Uterus (tissue), 4 donors: ENCODE data around the gene DRAP1. TPM values are rescaled to one million over a fixed set of nuclear protein-coding genes. Genes with fewer than 3 reads are reported as not detected.
"Not testable (repeated sequence)": the region's sequence is repeated elsewhere in the genome, so short reads cannot be mapped to it uniquely, and the experiment has no call there.

Experiments
- DNase-seq, 2 donors: peaks; one replicate each; pipeline ENCODE4 v3.0.0-alpha.2; 2019 to 2020
- H3K27ac ChIP-seq, 2 donors: fragments of 200-600 bp; sonication (generic); 1 replicate in 1 of 2; 2 replicates in 1 of 2; pipeline ENCODE4 v1.5.1; 2016 to 2018
- H3K27me3 ChIP-seq, 2 donors: fragments of 200-600 bp; sonication (generic); one replicate each; pipeline ENCODE4 v1.5.1; 2018 to 2019; ENCODE audit warnings: control low read depth in 1 of 2
- H3K36me3 ChIP-seq, 2 donors: fragments of 200-600 bp; sonication (generic); one replicate each; pipeline ENCODE4 v1.5.1; 2019; ENCODE audit warnings: control low read depth in 1 of 2
- H3K4me1 ChIP-seq, 2 donors: fragments of 200-600 bp; sonication (generic); one replicate each; pipeline ENCODE4 v1.5.1; 2018 to 2019; ENCODE audit warnings: control low read depth in 1 of 2
- H3K4me3 ChIP-seq, 2 donors: fragments of 200-600 bp; sonication (generic); 1 replicate in 1 of 2; 2 replicates in 1 of 2; pipeline ENCODE4 v1.5.1; 2018 to 2019; ENCODE audit warnings: mild to moderate bottlenecking in 1 of 2
- H3K9me3 ChIP-seq, 2 donors: fragments of 200-600 bp; sonication (generic); one replicate each; pipeline ENCODE4 v1.5.1; 2019; ENCODE audit warnings: control low read depth in 1 of 2
- POLR2A ChIP-seq, 2 donors: fragments of 450-650 bp; IDR thresholded peaks; one replicate each; pipeline ENCODE4 v1.6.1; 2016; ENCODE audit warnings: antibody characterized with exemption in 2 of 2, mild to moderate bottlenecking in 1 of 2, moderate library complexity in 1 of 2
- intact Hi-C: fragments of 100-400 bp; cut with DNase I; formaldehyde crosslinking; loops from one replicate; pipeline ENCODE4 v1.15.1; 2023; ENCODE audit warnings: low total_unique reads
- total RNA-seq, 4 donors: library from RNA; depleted of rRNA in 3 of 4; stranded (reverse); fragments of >200 nt in 3 of 4; gene quantifications; one replicate each; pipeline versions ENCODE4 v1.1.0 to v1.2.4, GENCODE V29; 2014 to 2023
- TF ChIP-seq, protein P1 (sequence below), 4 experiments: fragments of 200-600 bp in 2 of 4; fragments of 450-650 bp in 2 of 4; sonication (generic) in 2 of 4; IDR thresholded peaks; one replicate each; pipeline ENCODE4 v1.5.1; 2016 to 2019; ENCODE audit warnings: antibody characterized with exemption in 4 of 4, mild to moderate bottlenecking in 2 of 4, moderate library complexity in 1 of 4
- donor health status: DM: yes; HTN: yes; CAD: no.

Gene DRAP1
- total RNA-seq, 4 donors from 2014 or later, result 9.2 to 83.0 (median 60.6) TPM

DNA sequence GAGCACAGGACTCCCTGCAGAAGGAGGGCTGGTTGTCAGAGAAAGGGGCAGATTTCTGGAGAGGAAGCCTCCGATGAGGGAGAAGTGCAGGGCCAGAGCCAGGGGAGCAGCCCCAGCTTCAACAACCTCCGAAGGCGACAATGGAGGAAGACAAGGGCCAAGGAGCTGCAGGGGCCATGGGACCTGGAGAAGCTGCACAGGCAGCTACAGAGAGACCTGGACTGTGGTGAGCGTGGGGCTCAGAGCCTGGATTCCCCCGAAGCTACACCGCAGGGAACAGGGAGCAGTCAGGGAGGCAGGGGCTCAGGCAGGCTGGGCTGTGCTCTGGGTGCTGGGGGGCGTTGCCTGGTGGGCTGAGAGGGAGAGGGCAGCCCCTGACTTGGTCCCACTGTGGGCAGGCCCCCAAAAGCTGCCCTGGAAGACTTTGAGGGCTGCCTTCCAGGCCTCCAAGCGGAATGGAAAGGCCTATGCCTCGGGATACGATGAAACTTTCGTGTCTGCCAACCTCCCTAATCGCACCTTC is 28.4 kb downstream of the DRAP1 start:
- Histone ChIP-seq H3K4me3 (no peak overlapping the region), H3K4me1 (no peaks in the 10 kb centered on the region), H3K36me3 (no peaks in the 10 kb centered on the region), H3K27ac (no peak overlapping the region), H3K27me3 (no peaks in the 10 kb centered on the region), H3K9me3 (no peaks in the 10 kb centered on the region)
- TF ChIP-seq, protein P1, sequence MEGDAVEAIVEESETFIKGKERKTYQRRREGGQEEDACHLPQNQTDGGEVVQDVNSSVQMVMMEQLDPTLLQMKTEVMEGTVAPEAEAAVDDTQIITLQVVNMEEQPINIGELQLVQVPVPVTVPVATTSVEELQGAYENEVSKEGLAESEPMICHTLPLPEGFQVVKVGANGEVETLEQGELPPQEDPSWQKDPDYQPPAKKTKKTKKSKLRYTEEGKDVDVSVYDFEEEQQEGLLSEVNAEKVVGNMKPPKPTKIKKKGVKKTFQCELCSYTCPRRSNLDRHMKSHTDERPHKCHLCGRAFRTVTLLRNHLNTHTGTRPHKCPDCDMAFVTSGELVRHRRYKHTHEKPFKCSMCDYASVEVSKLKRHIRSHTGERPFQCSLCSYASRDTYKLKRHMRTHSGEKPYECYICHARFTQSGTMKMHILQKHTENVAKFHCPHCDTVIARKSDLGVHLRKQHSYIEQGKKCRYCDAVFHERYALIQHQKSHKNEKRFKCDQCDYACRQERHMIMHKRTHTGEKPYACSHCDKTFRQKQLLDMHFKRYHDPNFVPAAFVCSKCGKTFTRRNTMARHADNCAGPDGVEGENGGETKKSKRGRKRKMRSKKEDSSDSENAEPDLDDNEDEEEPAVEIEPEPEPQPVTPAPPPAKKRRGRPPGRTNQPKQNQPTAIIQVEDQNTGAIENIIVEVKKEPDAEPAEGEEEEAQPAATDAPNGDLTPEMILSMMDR (IDR thresholded peaks at IDR 0.05), result no peak
- no peak for TF ChIP-seq POLR2A (IDR thresholded peaks at IDR 0.05)
- intact Hi-C loops, result no loop called here
- no peak for DNase-seq

DNA sequence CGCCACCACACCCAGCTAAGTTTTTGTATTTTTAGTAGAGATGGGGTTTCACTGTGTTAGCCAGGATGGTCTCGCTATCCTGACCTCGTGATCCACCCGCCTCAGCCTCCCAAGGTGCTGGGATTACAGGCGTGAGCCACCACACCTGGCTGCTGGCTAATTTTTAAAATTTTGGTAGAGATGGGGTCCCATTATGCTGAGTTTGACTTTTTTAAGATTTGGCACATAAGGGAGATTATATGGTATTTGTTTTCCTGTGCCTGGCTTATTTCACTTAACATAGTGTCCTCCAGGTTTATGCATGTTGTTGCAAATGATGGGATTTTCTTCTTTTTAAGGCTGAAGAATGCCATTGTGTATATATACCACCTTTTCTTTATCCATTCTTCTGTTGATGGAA is 31.5 kb downstream of the DRAP1 start:
- H3K27ac ChIP-seq, H3K9me3 ChIP-seq, H3K4me1 ChIP-seq, DNase-seq, H3K27me3 ChIP-seq, H3K36me3 ChIP-seq, intact Hi-C loops, H3K4me3 ChIP-seq: not testable (repeated sequence)

DNA sequence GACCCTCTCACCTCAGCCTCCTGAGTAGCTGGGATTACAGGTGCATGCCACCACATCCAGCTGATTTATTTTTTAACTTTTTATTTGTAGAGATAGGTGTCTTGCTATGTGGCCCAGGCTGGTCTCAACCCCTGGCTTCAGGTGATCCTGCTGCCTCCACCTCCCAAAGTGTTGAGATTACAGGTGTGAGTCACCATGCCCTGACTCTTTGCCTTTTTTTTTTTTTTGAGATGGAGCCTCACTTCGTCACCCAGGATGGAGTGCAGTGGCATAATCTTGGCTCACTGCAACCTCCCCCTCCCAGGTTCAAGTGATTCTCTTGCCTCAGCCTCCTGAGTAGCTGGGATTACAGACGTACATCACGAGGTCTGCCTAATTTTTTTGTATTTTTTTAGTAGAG is 32.4 kb downstream of the DRAP1 start:
- H3K36me3 ChIP-seq, DNase-seq, H3K4me3 ChIP-seq, H3K27ac ChIP-seq, intact Hi-C loops, H3K4me1 ChIP-seq, H3K9me3 ChIP-seq, H3K27me3 ChIP-seq: not testable (repeated sequence)

DNA sequence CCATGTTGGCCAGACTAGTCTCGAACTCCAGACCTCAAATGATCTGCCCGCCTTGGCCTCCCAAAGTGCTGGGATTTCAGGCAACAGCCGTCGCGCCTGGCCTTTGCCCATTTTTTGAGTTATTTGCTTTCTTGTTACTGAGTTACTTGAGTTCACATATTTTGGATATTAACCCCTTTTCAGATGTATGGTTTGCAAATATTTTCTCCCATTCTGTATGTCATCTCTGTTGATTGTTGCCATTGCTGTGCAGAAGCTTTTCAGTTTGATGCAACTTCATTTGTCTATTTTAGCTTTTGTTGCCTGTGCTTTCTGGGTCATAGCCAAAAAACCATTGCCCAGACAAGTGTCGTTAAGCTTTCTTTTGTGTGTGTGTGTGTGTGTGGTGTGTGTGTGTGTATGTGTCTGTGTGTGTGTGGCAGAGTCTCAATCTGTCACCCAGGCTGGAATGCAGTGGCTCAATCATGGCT is 32.9 kb downstream of the DRAP1 start:
- TF ChIP-seq, protein P1 (IDR thresholded peaks at IDR 0.05), result no peak
- TF ChIP-seq POLR2A (IDR thresholded peaks at IDR 0.05), result no peak
- no peaks in the 10 kb centered on the region for H3K4me1 ChIP-seq
- H3K27me3 ChIP-seq, result no peaks in the 10 kb centered on the region
- no peak overlapping the region for H3K27ac ChIP-seq
- H3K36me3 ChIP-seq, result no peaks in the 10 kb centered on the region
- intact Hi-C loops, result no loop called here
- H3K4me3 ChIP-seq, result no peak overlapping the region
- H3K9me3 ChIP-seq, result no peaks in the 10 kb centered on the region
- no peak for DNase-seq

DNA sequence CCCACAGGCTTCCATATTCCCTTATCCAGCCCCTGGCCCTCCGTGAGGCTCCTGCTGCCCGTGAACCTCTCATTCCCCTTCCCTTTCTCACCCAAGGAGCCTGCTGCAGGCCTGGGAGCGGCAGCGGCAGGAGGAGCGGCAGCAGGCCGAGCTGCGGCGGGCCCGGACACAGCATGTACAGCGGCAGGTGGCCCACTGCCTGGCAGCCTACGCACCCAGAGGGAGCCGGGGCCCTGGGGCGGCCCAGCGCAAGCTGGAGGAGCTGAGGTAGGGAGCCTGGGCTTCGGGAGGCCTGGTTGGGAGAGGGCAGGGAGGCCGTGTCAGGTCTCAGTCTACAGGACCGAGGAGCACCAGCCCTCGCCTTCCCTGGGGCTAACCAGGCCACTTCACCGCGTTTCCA is 34.2 kb downstream of the DRAP1 start:
- no peak overlapping the region for H3K27ac ChIP-seq
- no peaks in the 10 kb centered on the region for H3K4me1 ChIP-seq
- no peaks in the 10 kb centered on the region for H3K36me3 ChIP-seq
- H3K27me3 ChIP-seq, result no peaks in the 10 kb centered on the region
- TF ChIP-seq, protein P1 (IDR thresholded peaks at IDR 0.05), result no peak
- no peak for TF ChIP-seq POLR2A (IDR thresholded peaks at IDR 0.05)
- no peak overlapping the region for H3K4me3 ChIP-seq
- DNase-seq, result no peak
- H3K9me3 ChIP-seq, result no peaks in the 10 kb centered on the region
- intact Hi-C loops, result no loop called here

DNA sequence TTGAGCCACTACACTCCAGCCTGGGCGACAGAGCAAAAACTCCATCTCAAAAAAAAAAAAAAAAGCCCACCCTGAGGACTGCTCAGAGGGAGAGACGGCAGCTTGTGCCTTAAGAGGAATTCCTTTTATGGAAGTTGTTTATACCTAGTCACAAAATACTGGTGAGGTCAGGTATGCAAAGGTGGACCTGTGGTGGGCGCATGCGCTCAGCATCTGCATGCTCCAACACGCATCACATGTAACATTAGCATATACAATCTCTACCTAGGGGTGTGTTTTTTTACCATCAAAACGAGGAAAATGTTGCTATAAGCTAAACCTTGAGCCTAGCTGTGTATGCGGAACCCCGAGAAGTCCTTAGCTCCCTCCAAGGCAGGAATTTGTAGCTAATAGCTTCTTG is 35.5 kb downstream of the DRAP1 start:
- no peaks in the 10 kb centered on the region for H3K9me3 ChIP-seq
- no peak overlapping the region for H3K4me3 ChIP-seq
- DNase-seq, result no peak
- intact Hi-C loops, result no loop called here
- H3K27ac ChIP-seq, result no peak overlapping the region
- H3K36me3 ChIP-seq, result no peaks in the 10 kb centered on the region
- H3K4me1 ChIP-seq, result no peaks in the 10 kb centered on the region
- no peaks in the 10 kb centered on the region for H3K27me3 ChIP-seq
- TF ChIP-seq POLR2A (IDR thresholded peaks at IDR 0.05), result no peak
- TF ChIP-seq, protein P1 (IDR thresholded peaks at IDR 0.05), result no peak
